B cell (primary cell): Measurements from ENCODE around the gene POU3F3.

Experiments
- EZH2 ChIP-seq: IDR thresholded peaks from 2 replicates; pipeline ENCODE4 v1.6.1; 2012; ENCODE audit warnings: borderline replicate concordance, low read depth, mild to moderate bottlenecking, moderate library complexity, low read length; ENCODE audit not compliant: insufficient read depth, poor library complexity, severe bottlenecking
- TF ChIP-seq, protein P1 (sequence below): fragments of 200-600 bp; IDR thresholded peaks from one replicate; pipeline ENCODE4 v1.8.0; 2022; ENCODE audit warnings: antibody characterized with exemption, mild to moderate bottlenecking

DNA sequence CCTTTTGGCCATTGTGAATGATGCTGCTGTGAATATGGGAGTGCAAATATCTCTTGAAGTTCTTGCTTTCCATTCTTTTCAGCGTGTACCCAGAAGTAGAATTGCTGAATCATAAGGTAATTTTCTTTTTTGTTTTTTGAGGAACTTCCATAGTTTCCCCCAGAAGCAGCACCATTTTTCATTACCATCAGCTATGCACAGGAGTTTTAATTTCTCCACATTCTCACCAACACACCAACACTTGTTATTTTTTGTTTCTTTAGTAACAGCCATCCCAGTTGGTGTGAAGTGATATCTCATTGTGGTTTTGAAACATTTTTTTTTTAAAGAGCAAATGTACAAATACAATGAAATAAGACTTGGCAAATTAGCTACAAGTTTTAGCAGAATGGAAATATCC is 21.3 kb downstream of the POU3F3 start:
- TF ChIP-seq, protein P1, sequence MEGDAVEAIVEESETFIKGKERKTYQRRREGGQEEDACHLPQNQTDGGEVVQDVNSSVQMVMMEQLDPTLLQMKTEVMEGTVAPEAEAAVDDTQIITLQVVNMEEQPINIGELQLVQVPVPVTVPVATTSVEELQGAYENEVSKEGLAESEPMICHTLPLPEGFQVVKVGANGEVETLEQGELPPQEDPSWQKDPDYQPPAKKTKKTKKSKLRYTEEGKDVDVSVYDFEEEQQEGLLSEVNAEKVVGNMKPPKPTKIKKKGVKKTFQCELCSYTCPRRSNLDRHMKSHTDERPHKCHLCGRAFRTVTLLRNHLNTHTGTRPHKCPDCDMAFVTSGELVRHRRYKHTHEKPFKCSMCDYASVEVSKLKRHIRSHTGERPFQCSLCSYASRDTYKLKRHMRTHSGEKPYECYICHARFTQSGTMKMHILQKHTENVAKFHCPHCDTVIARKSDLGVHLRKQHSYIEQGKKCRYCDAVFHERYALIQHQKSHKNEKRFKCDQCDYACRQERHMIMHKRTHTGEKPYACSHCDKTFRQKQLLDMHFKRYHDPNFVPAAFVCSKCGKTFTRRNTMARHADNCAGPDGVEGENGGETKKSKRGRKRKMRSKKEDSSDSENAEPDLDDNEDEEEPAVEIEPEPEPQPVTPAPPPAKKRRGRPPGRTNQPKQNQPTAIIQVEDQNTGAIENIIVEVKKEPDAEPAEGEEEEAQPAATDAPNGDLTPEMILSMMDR: no peak
- no peak for TF ChIP-seq EZH2
